HCT116 (cell line): ENCODE results near the gene SLC44A2.

Source experiments
- EZH2 ChIP-seq: fragments of 200-600 bp; sonication (generic); IDR thresholded peaks from 2 replicates; pipeline ENCODE4 v1.6.1; 2017; ENCODE audit warnings: antibody characterized with exemption, mixed run types
- EZH2phosphoT487 ChIP-seq: fragments of 200-600 bp; IDR thresholded peaks from 2 replicates; pipeline ENCODE4 v1.6.1; 2018; ENCODE audit warnings: antibody characterized with exemption, borderline replicate concordance
- JUND ChIP-seq: IDR thresholded peaks from 2 replicates; pipeline ENCODE4 v1.6.1; 2012
- POLR2A ChIP-seq: IDR thresholded peaks from 2 replicates; pipeline ENCODE4 v1.7.0; 2011; ENCODE audit warnings: borderline replicate concordance; ENCODE audit not compliant: insufficient read depth, insufficient read length; ENCODE audit errors: extremely low read depth
- POLR2AphosphoS5 ChIP-seq: IDR thresholded peaks from 2 replicates; pipeline ENCODE4 v1.6.1; 2011; ENCODE audit warnings: mild to moderate bottlenecking, low read depth, low read length, moderate library complexity
- TCF7L2 ChIP-seq: IDR thresholded peaks from 2 replicates; pipeline ENCODE4 v1.7.0; 2011; ENCODE audit warnings: borderline replicate concordance, inconsistent platforms; ENCODE audit not compliant: insufficient read depth, insufficient read length; ENCODE audit errors: extremely low read depth
- YY1 ChIP-seq: IDR thresholded peaks from 2 replicates; pipeline ENCODE4 v1.6.1; 2011; ENCODE audit warnings: low read length, low read depth, moderate library complexity, mild to moderate bottlenecking; ENCODE audit not compliant: insufficient replicate concordance; ENCODE audit errors: extremely low read depth
- ZFX ChIP-seq: fragments of 450-650 bp; IDR thresholded peaks from 2 replicates; pipeline ENCODE4 v1.6.1; 2017
- ZNF274 ChIP-seq: fragments of 200-500 bp; sonication (Bioruptor generic); IDR thresholded peaks from 2 replicates; pipeline ENCODE4 v1.6.1; 2014; ENCODE audit warnings: mild to moderate bottlenecking, low read depth, low read length, inconsistent platforms
- TF ChIP-seq, protein P1 (sequence below), 3 experiments: fragments of 200-600 bp in 1 of 3; sonication (generic) in 1 of 3; IDR thresholded peaks in 2 of 3; conservative IDR thresholded peaks in 1 of 3; 2 replicates each; pipeline ENCODE4 v1.5.1; 2012 to 2017; ENCODE audit warnings: low read depth in 2 of 3, low read length in 2 of 3, antibody characterized with exemption in 1 of 3, borderline replicate concordance in 1 of 3, control low read depth in 1 of 3, mild to moderate bottlenecking in 1 of 3, mixed read lengths in 1 of 3, mixed run types in 1 of 3, moderate library complexity in 1 of 3; ENCODE audit not compliant: insufficient read depth in 1 of 3
- TF ChIP-seq, protein P2 (sequence below): IDR thresholded peaks from 2 replicates; pipeline ENCODE4 v1.6.1; 2012

DNA sequence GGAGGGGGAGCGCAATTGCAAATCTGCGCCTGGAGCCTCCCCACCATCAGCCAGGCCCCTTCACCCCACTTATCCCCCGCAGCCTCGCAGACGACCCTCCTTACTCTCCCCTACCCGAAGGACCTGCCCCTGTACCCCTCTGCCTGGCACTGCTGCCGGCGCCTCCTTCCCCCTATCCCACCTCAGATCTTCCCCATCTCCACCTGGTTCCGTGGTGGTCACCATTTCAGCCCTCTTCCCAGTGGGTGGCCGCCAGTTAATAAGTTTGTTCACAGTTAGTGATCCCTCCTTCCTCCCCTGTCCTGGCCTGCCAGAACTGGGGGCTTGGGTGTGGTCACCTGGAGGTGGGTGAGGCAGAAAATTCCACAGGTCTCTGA lies 397 bp downstream of the SLC44A2 start:
- TF ChIP-seq POLR2A (no peak), TCF7L2 (no peak), ZNF274 (no peak), EZH2 (no peak), YY1 (no peak), EZH2phosphoT487 (no peak), POLR2AphosphoS5 (no peak), ZFX (no peak; the same call in 1 of the 2 replicates), JUND (no peak)
- TF ChIP-seq, protein P1, sequence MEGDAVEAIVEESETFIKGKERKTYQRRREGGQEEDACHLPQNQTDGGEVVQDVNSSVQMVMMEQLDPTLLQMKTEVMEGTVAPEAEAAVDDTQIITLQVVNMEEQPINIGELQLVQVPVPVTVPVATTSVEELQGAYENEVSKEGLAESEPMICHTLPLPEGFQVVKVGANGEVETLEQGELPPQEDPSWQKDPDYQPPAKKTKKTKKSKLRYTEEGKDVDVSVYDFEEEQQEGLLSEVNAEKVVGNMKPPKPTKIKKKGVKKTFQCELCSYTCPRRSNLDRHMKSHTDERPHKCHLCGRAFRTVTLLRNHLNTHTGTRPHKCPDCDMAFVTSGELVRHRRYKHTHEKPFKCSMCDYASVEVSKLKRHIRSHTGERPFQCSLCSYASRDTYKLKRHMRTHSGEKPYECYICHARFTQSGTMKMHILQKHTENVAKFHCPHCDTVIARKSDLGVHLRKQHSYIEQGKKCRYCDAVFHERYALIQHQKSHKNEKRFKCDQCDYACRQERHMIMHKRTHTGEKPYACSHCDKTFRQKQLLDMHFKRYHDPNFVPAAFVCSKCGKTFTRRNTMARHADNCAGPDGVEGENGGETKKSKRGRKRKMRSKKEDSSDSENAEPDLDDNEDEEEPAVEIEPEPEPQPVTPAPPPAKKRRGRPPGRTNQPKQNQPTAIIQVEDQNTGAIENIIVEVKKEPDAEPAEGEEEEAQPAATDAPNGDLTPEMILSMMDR (IDR thresholded peaks at IDR 0.05 in 2 of 3, conservative IDR thresholded peaks at IDR 0.05 in 1 of 3; ENCODE audit: borderline replicate concordance in 1 of 3, insufficient read depth in 1 of 3, low read depth in 2 of 3, low read length in 2 of 3) = no peak
- TF ChIP-seq, protein P2, sequence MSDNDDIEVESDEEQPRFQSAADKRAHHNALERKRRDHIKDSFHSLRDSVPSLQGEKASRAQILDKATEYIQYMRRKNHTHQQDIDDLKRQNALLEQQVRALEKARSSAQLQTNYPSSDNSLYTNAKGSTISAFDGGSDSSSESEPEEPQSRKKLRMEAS = no peak
